GF-D8 (cell line): ENCODE data around the gene CADM1.

Experiments
- DNase-seq: peaks from one replicate; lab custom pipeline; 2025; lab: John Stamatoyannopoulos, UW

Gene CADM1

GRCh38 chr11:115148691-115149090 is 355.5 kb downstream of the CADM1 start:
- no peak for DNase-seq

- DNase-seq = no peak
These were observed 356.1 kb downstream of the CADM1 start for GRCh38 chr11:115148101-115148500.

GRCh38 chr11:115147243-115147807 is 356.9 kb downstream of the CADM1 start:
- DNase-seq = no peak

- DNase-seq = no peak
These were observed 357.8 kb downstream of the CADM1 start for GRCh38 chr11:115146425-115146824.

- no peak for DNase-seq
These were observed 358.9 kb downstream of the CADM1 start for GRCh38 chr11:115145324-115145723.

GRCh38 chr11:115144914-115145313 is 359.3 kb downstream of the CADM1 start:
- DNase-seq = no peak

GRCh38 chr11:115144014-115144413 is 360.2 kb downstream of the CADM1 start:
- DNase-seq = no peak

GRCh38 chr11:115141231-115142114 is 362.7 kb downstream of the CADM1 start:
- DNase-seq = no peak

- no peak for DNase-seq
These were observed 368.3 kb downstream of the CADM1 start for GRCh38 chr11:115135936-115136335.

GRCh38 chr11:115134926-115135325 is 369.3 kb downstream of the CADM1 start:
- DNase-seq = no peak

- DNase-seq = no peak
These were observed 370.6 kb downstream of the CADM1 start for GRCh38 chr11:115133475-115134209.

GRCh38 chr11:115132436-115133228 is 371.6 kb downstream of the CADM1 start:
- no peak for DNase-seq

- DNase-seq = no peak
These were observed 374.5 kb downstream of the CADM1 start for GRCh38 chr11:115129473-115130289.

- DNase-seq = no peak
These were observed 376.0 kb downstream of the CADM1 start for GRCh38 chr11:115128226-115128625.

- DNase-seq = no peak
These were observed 376.4 kb downstream of the CADM1 start for GRCh38 chr11:115127790-115128189.

GRCh38 chr11:115126515-115127208 is 377.6 kb downstream of the CADM1 start:
- DNase-seq = no peak

- no peak for DNase-seq
These were observed 378.1 kb downstream of the CADM1 start for GRCh38 chr11:115126092-115126491.

- DNase-seq = no peak
These were observed 379.4 kb downstream of the CADM1 start for GRCh38 chr11:115124786-115125185.

- no peak for DNase-seq
These were observed 380.6 kb downstream of the CADM1 start for GRCh38 chr11:115123641-115124040.

- no peak for DNase-seq
These were observed 381.9 kb downstream of the CADM1 start for GRCh38 chr11:115122274-115122673.
